GM18873 (cell line): ENCODE measurements around the gene TEAD3.

ENCODE experiments used
- ATAC-seq: cut with Tn5 transposase; IDR thresholded peaks from one replicate; pipeline ENCODE4 v1.9.1; 2021; ENCODE audit warnings: mild to moderate bottlenecking, moderate library complexity, moderate number of reproducible peaks; ENCODE audit not compliant: unreplicated experiment, low FRiP score

TEAD3 gene

DNA sequence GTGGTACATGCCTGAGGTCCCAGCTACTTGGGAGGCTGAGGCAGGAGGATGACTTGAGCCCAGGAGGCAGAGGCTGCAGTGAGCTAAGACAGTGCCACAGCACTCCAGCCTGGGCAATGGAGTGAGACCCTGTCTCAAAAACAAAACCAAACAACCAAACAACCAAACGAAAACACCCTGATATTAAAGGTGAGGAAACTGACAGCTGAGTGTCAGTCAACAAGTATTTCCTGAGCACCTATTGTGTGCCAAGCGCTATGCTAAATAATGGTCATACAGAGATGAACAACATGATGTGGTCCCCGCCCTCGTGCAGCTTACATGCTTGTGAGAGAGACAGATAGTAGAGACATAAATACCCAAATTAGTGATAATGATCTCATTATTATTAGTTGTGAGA, 17.7 kb upstream of the TEAD3 start:
- no peak for ATAC-seq

DNA sequence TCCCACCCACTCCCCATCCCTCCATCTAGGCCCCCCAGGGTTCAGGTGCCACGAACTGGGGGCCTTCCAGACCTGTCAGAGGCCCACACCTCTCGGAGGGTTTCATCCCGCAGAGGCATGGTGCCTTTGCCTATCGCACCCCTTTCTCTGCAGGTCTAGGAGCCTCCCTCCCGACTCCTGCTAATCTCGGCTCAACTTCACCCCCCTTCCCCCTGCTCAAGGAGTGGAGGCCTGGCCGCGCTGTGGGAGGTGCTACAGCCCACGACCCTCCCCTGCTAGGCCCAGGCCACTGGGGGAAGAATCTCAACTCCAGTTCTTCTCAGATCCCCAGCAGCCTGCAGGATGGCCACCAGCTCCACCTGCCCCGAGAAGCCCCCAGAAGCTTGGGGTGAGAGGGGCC, 15.9 kb upstream of the TEAD3 start, which contains the start of gene TULP1:
Gene TULP1 (minus strand): TSS at position 157 of the 400 bp plus-strand sequence. CDS start 38 bp downstream, at position 119.
- no peak for ATAC-seq

DNA sequence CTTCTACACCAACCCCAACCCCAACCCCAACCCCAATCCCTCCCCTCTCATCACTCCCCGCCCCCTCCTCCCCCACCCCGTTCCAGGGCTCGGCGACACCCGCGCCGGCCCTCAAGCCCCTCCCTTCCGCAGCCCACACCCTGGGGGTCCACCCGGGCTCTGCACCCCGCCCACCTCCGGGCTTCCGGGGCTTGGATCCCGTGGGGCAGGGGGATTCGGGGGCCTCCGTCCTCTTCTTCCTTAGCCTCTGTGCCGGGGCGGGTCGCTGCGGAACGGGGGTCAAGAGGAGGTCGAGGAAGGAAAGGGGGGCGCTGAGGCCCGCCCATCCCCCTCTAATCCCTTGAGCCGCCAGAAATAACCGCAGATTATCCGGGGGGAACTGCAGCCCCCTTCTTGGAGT, 15.1 kb upstream of the TEAD3 start:
- ATAC-seq = no peak

DNA sequence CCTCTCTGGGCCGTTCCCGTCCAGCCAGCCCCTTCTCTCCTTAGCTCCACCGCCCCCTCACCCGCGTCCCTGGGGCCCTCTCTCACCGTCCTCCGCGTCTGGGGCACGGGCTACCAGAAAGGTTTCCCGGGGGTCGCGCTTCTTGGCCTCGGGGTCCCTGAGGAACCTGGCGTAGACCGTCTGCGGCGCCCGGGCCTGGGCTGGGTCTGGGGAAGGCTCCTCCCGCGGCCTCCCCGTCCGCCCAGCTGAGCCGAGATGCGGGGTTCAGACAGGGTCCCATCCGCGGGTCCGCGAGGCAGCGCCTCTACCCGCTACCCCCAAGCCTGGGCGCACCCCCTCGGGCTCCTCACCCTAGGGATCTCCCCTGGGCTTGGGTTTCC, 14.7 kb upstream of the TEAD3 start:
- no peak for ATAC-seq

DNA sequence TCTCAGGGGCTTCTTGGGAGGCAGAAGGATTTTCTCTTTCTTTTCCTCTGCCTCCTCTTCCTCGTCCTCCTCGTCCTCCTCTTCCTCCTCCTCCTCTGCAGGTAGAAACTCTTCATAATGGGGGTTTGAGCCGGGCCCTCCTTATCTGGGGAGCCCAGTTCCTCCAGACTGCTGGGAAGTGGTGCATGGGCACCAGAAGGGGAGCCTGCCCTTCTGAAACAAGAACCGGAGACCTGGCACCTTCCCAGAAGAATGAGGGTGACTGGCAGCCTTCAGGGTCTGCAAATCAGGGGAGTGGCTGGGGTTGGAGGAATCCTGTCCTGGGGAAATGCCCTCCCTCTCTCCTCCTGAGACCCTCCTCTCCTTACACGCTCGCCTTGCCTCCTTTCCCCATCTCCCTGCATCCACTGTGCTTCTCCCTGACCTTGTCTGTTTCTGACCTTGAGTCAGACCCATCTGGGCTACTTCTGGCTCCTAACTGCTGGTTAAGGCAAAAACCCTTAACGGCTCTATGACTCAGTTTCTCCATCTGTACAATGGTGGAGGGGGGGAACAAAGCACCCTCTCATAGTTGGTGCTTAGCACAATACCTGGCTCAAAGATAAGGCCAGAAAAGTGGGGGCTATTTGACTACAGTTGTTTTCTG, 14.2 kb upstream of the TEAD3 start:
- no peak for ATAC-seq

DNA sequence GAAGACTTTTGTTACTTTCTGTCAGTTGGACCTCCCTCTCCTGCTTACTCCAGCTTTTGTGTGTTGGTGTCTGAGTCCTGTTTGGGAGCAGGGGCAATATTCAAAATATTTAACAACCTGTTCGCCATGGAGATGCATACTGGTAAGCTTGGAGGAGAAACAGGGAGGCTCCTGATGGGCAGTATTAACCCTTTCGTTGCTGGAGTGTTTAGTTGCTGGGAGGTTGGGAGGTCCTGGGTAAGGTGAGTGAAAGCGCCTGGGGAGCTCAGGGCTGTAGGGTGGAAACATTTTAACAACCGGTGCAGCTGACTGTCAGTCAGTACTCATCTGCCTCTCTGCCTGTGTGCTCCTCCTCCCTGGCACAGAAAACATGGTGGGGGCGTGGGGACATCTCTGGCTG, 11.7 kb upstream of the TEAD3 start:
- no peak for ATAC-seq

DNA sequence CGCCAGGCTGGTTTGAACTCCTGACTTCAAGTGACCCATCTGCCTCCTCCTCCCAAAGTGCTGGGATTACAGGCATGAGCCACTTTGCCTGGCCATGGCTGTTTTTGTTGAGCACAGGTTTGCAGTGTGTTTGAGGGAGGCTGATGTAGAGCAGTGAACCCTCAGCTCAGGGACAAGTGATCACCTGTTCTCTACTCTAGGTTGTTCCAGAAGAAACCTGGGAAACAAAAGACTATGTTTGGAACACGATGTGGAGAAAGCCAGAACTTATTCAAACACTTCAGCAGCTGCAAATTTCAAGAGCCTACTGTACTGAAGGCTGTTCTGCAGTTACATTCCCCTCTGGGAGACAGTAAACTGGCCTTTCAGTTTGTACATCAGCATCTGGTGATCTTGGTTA, 11.1 kb upstream of the TEAD3 start:
- no peak for ATAC-seq

DNA sequence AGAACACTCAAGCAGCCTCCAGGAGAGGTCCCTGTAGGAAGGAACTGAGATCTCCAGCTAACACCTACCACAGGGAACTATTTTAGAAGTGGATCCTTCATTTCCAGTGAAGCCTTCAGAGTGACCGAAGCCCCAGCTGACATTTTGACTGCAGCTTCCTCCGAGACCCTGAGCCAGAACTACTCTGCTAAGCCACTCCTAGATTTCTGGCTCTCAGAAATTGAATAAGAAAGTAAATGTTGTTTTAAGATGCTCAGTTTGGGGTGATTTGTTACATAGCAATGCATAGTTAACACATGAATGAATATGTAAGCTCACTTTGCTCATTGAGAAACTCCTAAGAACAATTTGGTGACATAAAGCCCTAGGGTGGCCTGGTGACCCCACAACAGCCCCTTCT, 10.3 kb upstream of the TEAD3 start:
- no peak for ATAC-seq

DNA sequence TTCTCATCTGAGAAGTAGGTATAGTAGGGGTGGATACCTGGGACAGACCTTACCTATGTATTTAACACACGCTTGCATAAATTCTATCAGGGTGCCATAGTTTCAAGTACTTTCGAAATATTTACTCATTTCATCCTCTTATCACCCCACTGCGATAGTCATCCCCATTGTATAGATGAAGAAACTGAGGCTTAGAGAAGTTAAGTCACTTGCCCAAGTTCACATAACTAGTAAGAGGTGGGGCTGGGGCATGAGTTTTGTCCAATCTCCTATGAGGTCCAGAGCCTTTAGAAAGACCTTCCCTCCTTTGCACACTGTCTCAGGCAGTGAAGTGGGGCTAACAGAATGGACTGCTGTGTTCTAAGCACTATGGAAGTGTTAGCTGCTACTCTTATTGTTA, 9.7 kb upstream of the TEAD3 start:
- no peak for ATAC-seq

DNA sequence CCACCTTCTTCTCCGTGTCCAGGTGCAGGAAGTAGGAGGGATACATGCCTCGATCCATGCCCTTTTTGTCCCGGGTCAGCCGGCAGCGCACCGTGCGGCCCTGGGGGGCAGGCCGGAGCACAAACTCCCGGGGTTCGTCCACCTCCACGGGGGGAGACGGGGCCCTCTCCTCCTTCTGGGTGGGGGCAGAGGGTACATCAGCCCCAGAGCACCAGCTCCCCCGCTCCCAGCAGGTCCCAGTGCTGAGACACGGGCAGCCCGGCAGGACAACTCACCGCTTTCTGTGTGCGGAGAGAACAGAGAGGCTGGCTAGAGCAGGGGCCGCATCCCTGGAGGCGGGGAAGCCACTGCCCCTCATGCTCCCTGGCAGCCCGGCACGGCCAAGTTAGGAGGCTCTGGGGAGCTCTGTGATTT, 9.1 kb upstream of the TEAD3 start:
- no peak for ATAC-seq

DNA sequence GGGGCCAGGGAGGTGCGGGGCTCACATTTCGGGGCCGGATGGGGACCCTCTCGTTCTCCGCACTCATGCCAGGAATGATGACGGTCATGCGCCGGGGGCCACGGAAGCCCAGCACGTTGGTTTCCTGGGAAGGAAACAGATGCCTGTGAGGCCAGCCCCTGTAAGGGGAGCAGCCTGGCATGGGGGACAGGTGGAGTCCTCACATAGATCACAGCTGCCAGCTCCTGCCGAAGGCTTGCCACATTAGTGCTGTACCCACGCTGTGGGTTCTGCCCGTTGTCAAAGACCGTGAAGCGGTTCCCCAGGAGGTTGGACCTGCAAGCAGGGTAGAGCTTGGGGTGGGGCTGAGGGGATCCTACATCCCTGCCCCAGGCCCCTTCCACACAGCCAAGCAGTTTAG, 6.7 kb upstream of the TEAD3 start:
- no peak for ATAC-seq

DNA sequence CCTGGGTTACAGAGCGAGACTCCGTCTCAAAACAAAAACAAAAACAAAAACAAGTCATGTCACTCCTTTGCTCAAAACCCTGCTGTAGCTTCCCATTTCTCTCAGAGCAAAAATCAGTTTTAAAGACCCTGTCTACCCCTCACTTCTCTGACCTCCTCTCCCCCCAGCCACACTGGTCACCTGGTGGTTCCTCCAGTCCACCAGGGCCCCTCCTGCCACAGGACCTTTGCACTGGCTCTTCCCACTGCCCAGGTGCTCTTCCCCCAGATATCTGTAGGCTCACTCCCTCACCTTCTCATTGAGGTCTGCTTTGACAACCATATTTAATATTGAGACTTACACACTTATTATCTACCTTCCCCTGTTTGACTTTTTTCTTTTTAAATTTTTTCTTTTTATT, 4.9 kb upstream of the TEAD3 start:
- no peak for ATAC-seq

DNA sequence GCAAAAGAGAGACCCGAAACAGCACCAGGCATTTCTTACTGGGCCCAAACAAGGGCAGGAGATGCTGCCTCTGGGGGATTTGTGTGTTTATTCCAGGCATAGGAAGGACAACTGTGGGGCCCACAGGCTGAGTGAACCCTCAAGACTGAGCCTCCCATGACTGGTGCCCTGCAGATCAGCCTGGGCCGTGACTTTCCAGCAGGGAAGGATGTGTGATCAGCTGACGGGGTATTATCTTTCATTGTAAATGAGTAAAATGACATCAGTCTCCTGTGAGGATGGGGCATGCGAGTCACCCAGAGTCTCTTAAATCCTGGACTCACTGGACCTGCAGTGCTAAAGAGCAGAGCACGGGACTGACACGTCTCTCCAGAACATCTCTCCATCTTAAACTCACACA, 3.9 kb upstream of the TEAD3 start:
- ATAC-seq = no peak

DNA sequence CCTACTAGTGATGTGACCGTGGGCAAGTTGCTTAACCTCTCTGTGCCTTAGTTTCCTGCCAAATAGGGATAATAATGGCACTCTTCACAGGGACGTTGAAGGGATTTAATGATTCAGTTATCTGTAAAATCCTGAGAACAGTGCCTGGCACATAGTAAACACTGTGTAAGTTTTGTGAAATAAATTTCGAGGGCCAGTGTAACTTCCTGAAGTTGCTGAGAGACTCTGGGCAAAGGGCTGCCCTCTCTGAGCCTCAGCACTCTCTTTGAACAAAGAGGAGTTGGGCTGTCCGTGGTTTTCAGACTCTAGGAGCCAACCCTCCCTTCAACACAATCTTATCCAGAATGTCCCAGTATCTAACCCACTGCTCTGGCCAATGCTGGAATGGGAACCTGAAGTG, 2.5 kb upstream of the TEAD3 start:
- ATAC-seq = no peak

DNA sequence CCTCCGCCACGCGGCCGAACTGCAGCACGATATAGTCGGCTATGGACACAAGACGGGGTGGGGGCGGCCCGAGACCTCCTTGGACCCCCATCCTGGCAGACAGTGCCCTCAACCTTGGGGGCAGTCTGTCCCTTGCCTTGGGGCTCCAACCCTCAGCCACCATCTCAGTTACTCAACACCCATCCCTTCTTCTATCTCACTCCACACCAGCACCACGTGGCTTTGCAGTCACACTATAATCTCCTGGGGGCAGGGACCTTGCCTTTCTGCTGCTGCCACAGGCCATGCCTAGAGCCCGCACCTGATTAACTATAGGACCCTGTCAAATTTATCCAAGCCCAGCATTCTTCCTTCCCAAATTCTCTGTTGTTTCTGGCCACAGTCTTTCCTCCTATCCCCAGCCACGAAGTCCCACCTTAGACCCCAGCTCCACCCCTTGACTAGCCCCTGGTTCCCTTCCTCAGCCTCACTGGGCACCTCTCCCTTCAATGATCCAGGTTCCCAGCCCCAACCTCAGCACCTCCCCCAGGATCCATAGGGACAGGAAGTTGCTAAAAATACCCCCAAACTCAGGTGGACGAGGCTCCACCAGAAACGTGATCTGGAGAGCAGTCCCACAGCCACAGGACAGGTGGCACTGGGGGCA, 1.7 kb upstream of the TEAD3 start:
- ATAC-seq = no peak

DNA sequence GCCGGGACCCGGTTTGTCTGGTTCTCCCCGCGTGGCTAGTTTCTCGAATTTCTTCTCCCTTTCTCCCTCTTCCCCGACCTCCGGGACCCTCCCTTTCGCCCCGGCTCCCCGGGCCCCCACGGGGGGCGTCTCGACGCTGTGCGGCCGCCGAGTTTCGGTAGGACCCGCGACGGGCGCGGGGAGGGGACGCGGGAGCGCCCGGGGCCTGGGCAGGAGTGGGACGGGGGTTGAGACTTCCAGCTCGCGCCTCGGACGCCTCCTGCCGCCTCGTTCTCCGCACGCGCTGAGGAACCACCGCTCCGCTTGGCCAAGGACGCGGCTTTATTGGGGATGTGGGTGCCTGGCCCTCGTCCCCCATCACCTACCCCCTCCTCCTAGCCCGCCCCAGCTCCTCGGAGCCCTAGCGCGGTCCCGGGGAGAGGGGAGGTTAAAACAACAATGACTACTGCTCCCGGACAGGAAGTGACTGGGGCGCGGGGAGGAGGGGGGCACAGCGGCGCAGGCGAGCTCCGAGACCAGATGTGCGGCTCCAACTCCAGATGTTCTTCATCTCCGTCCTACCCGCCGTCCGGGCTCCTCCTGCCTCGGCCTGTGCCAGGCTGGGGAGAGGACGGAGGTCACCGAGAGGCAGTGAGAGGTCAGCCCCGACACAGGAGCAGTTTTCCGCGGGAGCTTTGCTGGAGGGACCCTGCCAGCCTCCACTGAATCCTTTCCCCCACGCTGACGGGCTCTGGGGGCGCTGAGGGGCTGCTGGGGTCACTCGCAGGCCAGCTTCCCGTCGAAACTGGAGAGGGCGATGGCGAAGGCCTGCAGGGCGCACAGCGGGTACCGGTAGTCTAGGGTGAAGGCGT, 917 bp upstream of the TEAD3 start:
- ATAC-seq = no peak

DNA sequence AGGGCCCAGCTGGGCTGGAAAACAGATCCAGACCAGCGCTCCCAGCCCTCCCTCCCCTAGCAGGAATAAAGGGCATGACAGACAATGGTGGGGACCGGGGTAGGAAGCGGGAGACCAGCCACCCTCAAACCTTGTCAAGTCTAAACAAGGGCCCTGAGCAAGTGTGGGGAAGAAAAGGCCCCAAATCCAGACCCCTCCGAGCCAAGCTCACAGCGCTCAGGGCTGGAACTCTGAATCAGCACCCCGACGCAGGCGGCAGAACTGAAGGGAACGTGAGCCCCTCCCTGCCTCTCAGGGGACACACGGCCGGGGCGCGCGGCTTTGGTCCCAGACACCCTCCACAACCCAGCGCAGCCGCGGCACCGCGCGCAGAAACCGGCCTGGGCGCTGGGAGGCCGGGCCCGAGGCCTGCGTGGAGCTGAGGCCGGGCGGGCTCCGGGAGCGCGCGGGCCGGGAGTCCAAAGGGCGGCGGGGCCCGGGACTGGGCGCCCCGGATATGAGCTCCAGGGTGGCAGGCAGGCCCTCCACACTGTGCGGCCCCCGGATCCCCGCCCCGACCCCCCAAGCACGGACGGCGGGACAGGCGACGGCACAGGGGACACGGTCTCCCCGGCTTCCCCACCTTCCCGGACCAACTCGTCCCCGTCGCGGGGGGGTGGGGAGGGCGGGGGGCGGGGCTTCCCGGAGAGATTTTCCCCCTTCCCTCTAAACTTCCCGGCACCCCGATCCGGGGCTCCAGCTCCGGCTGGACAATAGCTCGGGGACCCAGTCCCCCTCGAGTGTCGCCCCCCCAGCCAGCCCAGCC, 641 bp downstream of the TEAD3 start:
- no peak for ATAC-seq

DNA sequence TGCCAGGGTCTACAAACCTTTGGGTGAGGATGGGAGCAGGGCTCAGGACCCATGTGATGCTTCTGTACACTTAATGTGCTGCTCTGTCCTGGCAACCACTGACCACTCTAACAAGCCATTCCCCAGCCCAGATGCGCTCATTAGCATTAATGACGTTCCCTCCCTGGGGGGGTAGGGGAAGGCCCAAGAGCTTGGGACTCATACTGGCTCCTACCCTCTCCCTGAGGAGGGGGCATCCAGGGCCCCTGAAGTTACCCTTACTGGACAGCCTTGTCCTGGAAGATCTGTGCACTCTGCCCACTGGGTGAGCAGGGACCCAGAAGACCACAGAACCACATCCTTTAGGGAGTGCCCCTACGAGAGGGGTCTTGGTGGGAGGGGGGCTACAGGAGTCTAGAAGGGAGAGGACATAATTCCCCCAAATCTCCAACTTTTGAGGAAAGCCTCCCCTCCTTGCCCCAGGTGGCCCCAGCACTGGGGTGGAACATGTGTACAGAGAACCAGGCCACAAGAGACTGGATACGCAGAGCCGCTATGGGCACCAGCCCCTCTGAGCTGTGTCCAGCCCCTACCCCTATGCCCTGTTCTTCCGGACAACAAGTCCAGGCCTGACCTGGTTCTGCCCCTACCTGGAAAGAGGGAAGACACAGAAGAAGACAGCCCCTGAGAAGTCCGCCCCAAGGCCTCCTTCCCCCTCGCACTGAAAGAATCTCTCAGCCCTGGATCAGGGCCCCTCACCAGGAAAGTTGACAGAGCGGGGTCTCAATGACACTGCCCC, 1.4 kb downstream of the TEAD3 start:
- ATAC-seq = no peak

DNA sequence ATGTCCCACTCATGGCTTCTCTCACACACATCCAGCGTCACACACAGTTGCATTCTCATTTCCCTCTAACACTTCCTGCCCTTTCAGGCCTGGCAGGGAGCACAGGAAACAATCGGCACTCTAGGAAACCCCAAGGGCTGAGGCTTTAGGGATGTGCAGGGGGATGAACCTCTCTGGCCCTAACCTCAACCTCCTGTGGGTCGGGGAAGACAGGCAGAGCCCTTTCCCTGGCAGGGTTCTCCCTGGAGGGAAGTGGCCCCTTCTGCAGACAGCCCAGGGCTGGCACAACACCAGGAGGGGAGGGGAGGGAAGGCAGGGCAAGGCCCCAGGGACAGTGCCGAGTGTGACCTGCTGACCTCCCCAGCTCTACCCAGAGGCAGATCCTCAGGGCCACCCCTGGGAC, 2.7 kb downstream of the TEAD3 start:
- no peak for ATAC-seq
